Keratinocyte (primary cell): ENCODE results near the gene TEAD3. TPM values are rescaled to one million over a fixed set of nuclear protein-coding genes. Genes with fewer than 3 reads are reported as not detected.

Experiments used
- DNase-seq: peaks from one replicate; pipeline ENCODE4 v3.0.0-alpha.2; 2011; ENCODE audit warnings: low read depth, missing footprints, low spot score
- FAIRE-seq: peaks from 2 replicates; lab custom pipeline; 2011; peaks lifted over from hg19 to GRCh38; lab: Jason Lieb, UNC
- H2AFZ ChIP-seq: 2 replicates; pipeline ENCODE4 v1.6.0; 2012; ENCODE audit warnings: low read length, control low read depth, inconsistent platforms; ENCODE audit not compliant: control insufficient read depth
- H3K27ac ChIP-seq: 2 replicates; pipeline ENCODE4 v1.5.1; 2011; ENCODE audit warnings: low read length; ENCODE audit not compliant: control insufficient read depth, insufficient read depth
- H3K27me3 ChIP-seq: 3 replicates; pipeline ENCODE4 v1.6.0; 2011; ENCODE audit warnings: low read length; ENCODE audit not compliant: control insufficient read depth, insufficient read depth; ENCODE audit errors: extremely low read depth
- H3K36me3 ChIP-seq, 2 experiments: 2 replicates in 1 of 2; 3 replicates in 1 of 2; pipeline ENCODE4 v1.5.1; 2011; ENCODE audit warnings: low read length in 2 of 2, mild to moderate bottlenecking in 1 of 2; ENCODE audit not compliant: control insufficient read depth in 2 of 2, insufficient read depth in 2 of 2; ENCODE audit errors: extremely low read depth in 1 of 2
- H3K4me1 ChIP-seq: 3 replicates; pipeline ENCODE4 v1.5.1; 2011; ENCODE audit warnings: low read length; ENCODE audit not compliant: control insufficient read depth, insufficient read depth; ENCODE audit errors: extremely low read depth
- H3K4me2 ChIP-seq: 3 replicates; pipeline ENCODE4 v1.6.0; 2011; ENCODE audit warnings: low read depth, low read length; ENCODE audit not compliant: control insufficient read depth, insufficient read depth; ENCODE audit errors: extremely low read depth
- H3K4me3 ChIP-seq, 3 experiments: fragments of 200-600 bp in 1 of 3; sonication (generic) in 1 of 3; 2 replicates in 2 of 3; 3 replicates in 1 of 3; pipeline ENCODE4 v1.5.1; 2011 to 2016; ENCODE audit warnings: low read length in 3 of 3, mild to moderate bottlenecking in 3 of 3, control low read depth in 2 of 3, inconsistent platforms in 1 of 3, low read depth in 1 of 3, mixed read lengths in 1 of 3, mixed run types in 1 of 3, moderate library complexity in 1 of 3; ENCODE audit not compliant: control insufficient read depth in 2 of 3, insufficient read depth in 2 of 3; ENCODE audit errors: extremely low read depth in 1 of 3
- H3K79me2 ChIP-seq: 2 replicates; pipeline ENCODE4 v1.6.0; 2012; ENCODE audit warnings: low read length; ENCODE audit not compliant: control insufficient read depth, insufficient read depth
- H3K9ac ChIP-seq: 3 replicates; pipeline ENCODE4 v1.6.0; 2011; ENCODE audit warnings: low read length; ENCODE audit not compliant: control insufficient read depth, insufficient read depth; ENCODE audit errors: extremely low read depth
- H3K9me1 ChIP-seq: 3 replicates; pipeline ENCODE4 v1.6.0; 2011; ENCODE audit warnings: low read length; ENCODE audit not compliant: control insufficient read depth, insufficient read depth; ENCODE audit errors: extremely low read depth
- H3K9me3 ChIP-seq: 2 replicates; pipeline ENCODE4 v1.5.1; 2012; ENCODE audit warnings: low read depth, low read length; ENCODE audit not compliant: control insufficient read depth
- H4K20me1 ChIP-seq: 3 replicates; pipeline ENCODE4 v1.6.0; 2011; ENCODE audit warnings: low read length; ENCODE audit not compliant: control insufficient read depth, insufficient read depth; ENCODE audit errors: extremely low read depth
- EZH2 ChIP-seq: IDR thresholded peaks from one replicate; pipeline ENCODE4 v1.6.1; 2012; ENCODE audit warnings: inconsistent platforms, mild to moderate bottlenecking, low read length, moderate library complexity
- dilution Hi-C: fragments of 300-500 bp; cut with MboI; formaldehyde crosslinking; loops from one replicate; pipeline ENCODE4 v1.7.0; 2020; ENCODE audit warnings: low sequenced_read_pairs; ENCODE audit not compliant: extremely low pct_ligation_motif_present
- polyA plus RNA-seq, 5 experiments: library from polyadenylated mRNA; depleted of rRNA in 3 of 5; stranded (reverse) in 3 of 5; stranded (forward) in 1 of 5; unstranded in 1 of 5; fragments of >200 nt; gene quantifications; 1 replicate in 1 of 5; 2 replicates in 3 of 5; 3 replicates in 1 of 5; pipeline versions ENCODE4 v1.2.1 to v1.2.3, GENCODE V29; 2011 to 2012; ENCODE audit warnings: missing spikeins in 2 of 5, low read depth in 1 of 5, low replicate concordance in 1 of 5
- TF ChIP-seq, protein P1 (sequence below), 3 experiments: IDR thresholded peaks in 1 of 3; conservative IDR thresholded peaks in 1 of 3; optimal IDR thresholded peaks in 1 of 3; 2 replicates in 2 of 3; 3 replicates in 1 of 3; pipeline versions ENCODE3 to v1.5.1; 2011; ENCODE audit warnings: low read length in 3 of 3, mild to moderate bottlenecking in 3 of 3, moderate library complexity in 2 of 3, control low read depth in 1 of 3, inconsistent platforms in 1 of 3; ENCODE audit not compliant: insufficient read depth in 2 of 3; ENCODE audit errors: extremely low read depth in 1 of 3

Gene TEAD3
- polyA plus RNA-seq, 1 donor (not counting 4 experiments of a cell fraction or from before 2014, with no cell fraction given) = 5.7 TPM

DNA sequence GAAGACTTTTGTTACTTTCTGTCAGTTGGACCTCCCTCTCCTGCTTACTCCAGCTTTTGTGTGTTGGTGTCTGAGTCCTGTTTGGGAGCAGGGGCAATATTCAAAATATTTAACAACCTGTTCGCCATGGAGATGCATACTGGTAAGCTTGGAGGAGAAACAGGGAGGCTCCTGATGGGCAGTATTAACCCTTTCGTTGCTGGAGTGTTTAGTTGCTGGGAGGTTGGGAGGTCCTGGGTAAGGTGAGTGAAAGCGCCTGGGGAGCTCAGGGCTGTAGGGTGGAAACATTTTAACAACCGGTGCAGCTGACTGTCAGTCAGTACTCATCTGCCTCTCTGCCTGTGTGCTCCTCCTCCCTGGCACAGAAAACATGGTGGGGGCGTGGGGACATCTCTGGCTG lies 11.7 kb upstream of the TEAD3 start:
- Histone ChIP-seq H4K20me1 (no peaks in the 10 kb centered on the region), H3K9ac (no peak overlapping the region), H3K4me3 (no peak overlapping the region), H3K36me3 (no peaks in the 10 kb centered on the region), H2AFZ (no peak overlapping the region), H3K27ac (no peak overlapping the region), H3K9me3 (no peaks in the 10 kb centered on the region), H3K9me1 (no peaks in the 10 kb centered on the region), H3K27me3 (peaks cover 39% of the 10 kb centered on the region), H3K79me2 (no peaks in the 10 kb centered on the region), H3K4me2 (no peak overlapping the region), H3K4me1 (peaks cover 3% of the 10 kb centered on the region)
- DNase-seq = no peak
- dilution Hi-C loops = no loop called here
- FAIRE-seq = no peak
- TF ChIP-seq, protein P1, sequence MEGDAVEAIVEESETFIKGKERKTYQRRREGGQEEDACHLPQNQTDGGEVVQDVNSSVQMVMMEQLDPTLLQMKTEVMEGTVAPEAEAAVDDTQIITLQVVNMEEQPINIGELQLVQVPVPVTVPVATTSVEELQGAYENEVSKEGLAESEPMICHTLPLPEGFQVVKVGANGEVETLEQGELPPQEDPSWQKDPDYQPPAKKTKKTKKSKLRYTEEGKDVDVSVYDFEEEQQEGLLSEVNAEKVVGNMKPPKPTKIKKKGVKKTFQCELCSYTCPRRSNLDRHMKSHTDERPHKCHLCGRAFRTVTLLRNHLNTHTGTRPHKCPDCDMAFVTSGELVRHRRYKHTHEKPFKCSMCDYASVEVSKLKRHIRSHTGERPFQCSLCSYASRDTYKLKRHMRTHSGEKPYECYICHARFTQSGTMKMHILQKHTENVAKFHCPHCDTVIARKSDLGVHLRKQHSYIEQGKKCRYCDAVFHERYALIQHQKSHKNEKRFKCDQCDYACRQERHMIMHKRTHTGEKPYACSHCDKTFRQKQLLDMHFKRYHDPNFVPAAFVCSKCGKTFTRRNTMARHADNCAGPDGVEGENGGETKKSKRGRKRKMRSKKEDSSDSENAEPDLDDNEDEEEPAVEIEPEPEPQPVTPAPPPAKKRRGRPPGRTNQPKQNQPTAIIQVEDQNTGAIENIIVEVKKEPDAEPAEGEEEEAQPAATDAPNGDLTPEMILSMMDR (optimal IDR thresholded peaks at IDR 0.05 in 1 of 3, IDR thresholded peaks at IDR 0.05 in 1 of 3, conservative IDR thresholded peaks at IDR 0.05 in 1 of 3; ENCODE audit: extremely low read depth in 1 of 3, insufficient read depth in 2 of 3, low read length in 3 of 3) = no peak
- TF ChIP-seq EZH2 = no peak

DNA sequence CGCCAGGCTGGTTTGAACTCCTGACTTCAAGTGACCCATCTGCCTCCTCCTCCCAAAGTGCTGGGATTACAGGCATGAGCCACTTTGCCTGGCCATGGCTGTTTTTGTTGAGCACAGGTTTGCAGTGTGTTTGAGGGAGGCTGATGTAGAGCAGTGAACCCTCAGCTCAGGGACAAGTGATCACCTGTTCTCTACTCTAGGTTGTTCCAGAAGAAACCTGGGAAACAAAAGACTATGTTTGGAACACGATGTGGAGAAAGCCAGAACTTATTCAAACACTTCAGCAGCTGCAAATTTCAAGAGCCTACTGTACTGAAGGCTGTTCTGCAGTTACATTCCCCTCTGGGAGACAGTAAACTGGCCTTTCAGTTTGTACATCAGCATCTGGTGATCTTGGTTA lies 11.1 kb upstream of the TEAD3 start:
- dilution Hi-C loops = no loop called here
- TF ChIP-seq, protein P1 (optimal IDR thresholded peaks at IDR 0.05 in 1 of 3, IDR thresholded peaks at IDR 0.05 in 1 of 3, conservative IDR thresholded peaks at IDR 0.05 in 1 of 3; ENCODE audit: extremely low read depth in 1 of 3, insufficient read depth in 2 of 3, low read length in 3 of 3) = no peak
- TF ChIP-seq EZH2 = no peak
- H3K79me2 ChIP-seq = no peaks in the 10 kb centered on the region
- peaks cover 3% of the 10 kb centered on the region for H3K4me1 ChIP-seq
- no peaks in the 10 kb centered on the region for H3K36me3 ChIP-seq
- FAIRE-seq (no peak), DNase-seq (no peak)
- no peaks in the 10 kb centered on the region for H3K9me1 ChIP-seq
- no peak overlapping the region for H3K4me3 ChIP-seq
- H3K4me2 ChIP-seq = no peak overlapping the region
- H4K20me1 ChIP-seq = no peaks in the 10 kb centered on the region
- peaks cover 39% of the 10 kb centered on the region for H3K27me3 ChIP-seq
- H3K9ac ChIP-seq = no peak overlapping the region
- H3K9me3 ChIP-seq = no peaks in the 10 kb centered on the region
- H3K27ac ChIP-seq = no peak overlapping the region
- H2AFZ ChIP-seq = no peak overlapping the region
